ENCODE data around the gene GARNL3. TPM values are rescaled to one million over a fixed set of nuclear protein-coding genes. Genes with fewer than 3 reads are reported as not detected.
A peak's percentile ranks its signal among the peaks of the same experiment; 100 is the strongest.

GARNL3 gene
- total RNA-seq, 2 experiments from 2014 or later: 16.1 to 17.2 TPM

DNA sequence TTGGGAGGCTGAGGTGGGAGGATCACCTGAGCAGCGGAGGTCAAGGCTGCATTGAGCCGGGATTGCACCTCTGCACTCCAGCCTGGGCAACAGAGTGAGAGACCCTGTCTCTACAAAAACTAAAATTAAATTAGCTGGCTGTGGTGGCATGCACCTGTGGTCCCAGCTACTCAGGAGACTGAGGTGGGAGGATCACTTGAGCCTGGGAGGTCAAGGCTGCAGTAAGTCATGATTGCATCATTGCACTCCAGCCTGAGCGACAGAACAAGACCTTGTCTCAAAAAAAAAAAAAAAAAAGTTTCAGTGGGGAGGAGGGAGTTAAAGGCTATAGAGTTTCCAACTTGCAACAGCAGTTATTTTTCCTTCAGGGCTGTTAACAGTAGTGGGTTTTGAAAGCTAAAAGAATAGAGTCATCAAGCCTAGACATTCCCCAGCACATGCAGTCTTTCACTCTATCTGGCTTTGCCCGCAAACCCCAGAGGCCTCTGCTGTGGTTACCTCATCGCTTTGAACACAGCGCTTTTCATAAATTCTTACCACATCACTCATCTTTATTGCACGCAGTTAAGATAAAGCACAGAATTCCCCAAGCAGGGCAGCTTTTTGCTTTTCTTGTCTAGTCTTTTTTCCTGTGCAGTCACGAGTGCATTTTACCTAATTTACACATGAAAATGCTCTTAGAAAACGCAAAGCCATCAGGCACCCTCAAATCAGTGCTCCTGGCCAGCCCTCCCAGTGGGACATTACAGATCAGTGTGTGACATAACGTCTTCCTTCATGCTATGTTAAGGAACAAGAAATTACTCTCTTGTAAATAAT, 123.7 kb downstream of the GARNL3 start:
- intact Hi-C loops (cut with micrococcal nuclease; ENCODE audit: unreplicated experiment): no loop called here

DNA sequence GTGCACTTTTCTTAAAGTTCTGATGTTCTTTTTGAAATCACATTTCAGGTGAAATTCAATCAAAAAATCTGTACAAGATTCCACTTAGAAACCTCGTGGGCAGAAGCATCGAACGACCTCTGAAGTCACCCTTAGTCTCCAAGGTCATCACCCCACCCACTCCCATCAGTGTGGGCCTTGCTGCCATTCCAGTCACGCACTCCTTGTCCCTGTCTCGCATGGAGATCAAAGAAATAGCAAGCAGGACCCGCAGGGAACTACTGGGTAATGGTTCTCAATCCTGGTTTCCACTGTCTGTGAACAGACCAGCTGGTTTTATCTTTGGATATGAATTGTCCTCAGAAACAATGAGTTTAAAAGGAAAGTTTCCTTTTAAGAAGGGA, 124.3 kb downstream of the GARNL3 start:
- H3K9me2 ChIP-seq (ENCODE audit: insufficient read depth, low read length): no peaks in the 10 kb centered on the region
- CTCF ChIA-PET (ENCODE audit: unreplicated experiment): interaction anchor here (0.6 kb wide), 1 partner anchor 474 kb away, joined by 3 read pairs; no protein-coding TSS in a partner anchor
- DNase-seq (ENCODE audit: low spot score): no peak
- no TSS peak for BruUV-seq (replicated peaks)
- no peaks in the 10 kb centered on the region for H3K36me3 ChIP-seq (ENCODE audit: insufficient read depth, low read length)
- H3K27ac ChIP-seq (ENCODE audit: low read depth, low read length, poor library complexity, severe bottlenecking): no peak overlapping the region
- POLR2A ChIA-PET: no interaction called here
- H3K4me1 ChIP-seq (ENCODE audit: insufficient read depth, low read length, poor library complexity, severe bottlenecking): peaks cover 6% of the 10 kb centered on the region
- no peak overlapping the region for H3K4me2 ChIP-seq (ENCODE audit: low read length)
- TF ChIP-seq CTCF (conservative IDR thresholded peaks at IDR 0.05; ENCODE audit: low read length): no peak
- no peak for TF ChIP-seq EZH2phosphoT487 (IDR thresholded peaks at IDR 0.05; ENCODE audit: borderline replicate concordance, low read depth, low read length)
- H4K20me1 ChIP-seq (ENCODE audit: insufficient read depth, low read length): no peaks in the 10 kb centered on the region
- intact Hi-C loops (cut with micrococcal nuclease; ENCODE audit: unreplicated experiment): no loop called here
- no peaks in the 10 kb centered on the region for H3K79me2 ChIP-seq (ENCODE audit: insufficient read depth, low read depth, low read length)
- H3K4me3 ChIP-seq (ENCODE audit: low read depth, low read length, poor library complexity, severe bottlenecking): no peak overlapping the region
- peak overlapping the region; percentile 38; the same call in 1 of the 2 replicates for H2AFZ ChIP-seq (ENCODE audit: low read length)
- no peaks in the 10 kb centered on the region for H3K9me3 ChIP-seq (ENCODE audit: low read length)

More for the DNA sequence above, 123.7 kb downstream of the GARNL3 start:
- Histone ChIP-seq H4K20me1 (ENCODE audit: insufficient read depth, low read length) (no peaks in the 10 kb centered on the region), H3K36me3 (ENCODE audit: insufficient read depth, low read length) (no peaks in the 10 kb centered on the region), H2AFZ (ENCODE audit: low read length) (peak overlapping the region; percentile 38; the same call in 1 of the 2 replicates), H3K4me1 (ENCODE audit: insufficient read depth, low read length, poor library complexity, severe bottlenecking) (peaks cover 6% of the 10 kb centered on the region), H3K9me2 (ENCODE audit: insufficient read depth, low read length) (no peaks in the 10 kb centered on the region), H3K79me2 (ENCODE audit: insufficient read depth, low read depth, low read length) (no peaks in the 10 kb centered on the region), H3K27ac (ENCODE audit: low read depth, low read length, poor library complexity, severe bottlenecking) (no peak overlapping the region), H3K4me2 (ENCODE audit: low read length) (no peak overlapping the region; the same call in 1 of the 2 replicates), H3K4me3 (ENCODE audit: low read depth, low read length, poor library complexity, severe bottlenecking) (no peak overlapping the region), H3K9me3 (ENCODE audit: low read length) (no peaks in the 10 kb centered on the region)
- BruUV-seq (replicated peaks): no TSS peak
- ChIA-PET CTCF (ENCODE audit: unreplicated experiment) (interaction anchor here (0.6 kb wide), 1 partner anchor 475 kb away, joined by 3 read pairs; no protein-coding TSS in a partner anchor), POLR2A (interaction anchor here (0.5 kb wide), 1 partner anchor 26 kb away, joined by 3 read pairs; no protein-coding TSS in a partner anchor)
- TF ChIP-seq EZH2phosphoT487 (IDR thresholded peaks at IDR 0.05; ENCODE audit: borderline replicate concordance, low read depth, low read length): no peak
- no peak for TF ChIP-seq CTCF (conservative IDR thresholded peaks at IDR 0.05; ENCODE audit: low read length)
- peak; percentile 24 for DNase-seq (ENCODE audit: low spot score)

All from OCI-LY7 (cell line).